IPS-15b (cell line): ENCODE measurements around the gene CCDC83.

Source experiments
- H3K27me3 ChIP-seq: one replicate; pipeline ENCODE4 v1.6.1; 2013; ENCODE audit warnings: low read length; ENCODE audit not compliant: control insufficient read depth, insufficient read depth
- H3K36me3 ChIP-seq: one replicate; pipeline ENCODE4 v1.6.1; 2013; ENCODE audit warnings: low read length; ENCODE audit not compliant: control insufficient read depth, insufficient read depth
- H3K4me1 ChIP-seq: one replicate; pipeline ENCODE4 v1.6.1; 2013; ENCODE audit warnings: mild to moderate bottlenecking, low read length; ENCODE audit not compliant: control insufficient read depth, insufficient read depth
- H3K4me3 ChIP-seq: one replicate; pipeline ENCODE4 v1.5.1; 2013; ENCODE audit warnings: low read depth, low read length
- H3K9ac ChIP-seq: one replicate; pipeline ENCODE4 v1.6.1; 2013; ENCODE audit warnings: low read depth, mild to moderate bottlenecking, low read length
- H3K9me3 ChIP-seq: one replicate; pipeline ENCODE4 v1.6.1; 2013; ENCODE audit warnings: mild to moderate bottlenecking, low read length; ENCODE audit not compliant: control insufficient read depth, insufficient read depth

The CCDC83 gene

DNA sequence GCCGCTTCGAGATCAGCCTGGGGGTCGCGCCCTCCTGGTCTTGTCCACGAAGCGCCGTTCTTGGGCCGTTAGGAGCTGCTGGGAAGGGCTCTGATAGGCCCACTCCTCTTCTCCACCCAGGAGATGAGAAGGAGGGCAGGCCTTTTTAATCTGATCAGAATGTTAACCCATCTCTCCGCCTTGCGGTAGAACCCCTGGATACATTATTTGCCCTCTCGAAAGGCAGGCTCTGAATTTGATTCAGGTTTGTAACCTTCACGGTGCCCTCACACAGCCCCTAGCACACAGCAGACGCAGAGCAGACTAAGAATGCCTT is at the start of gene CCDC83:
Gene CCDC83, plus strand, starts transcription at position 43 of the 316 bp plus-strand sequence. CDS start 9,741 bp downstream, outside the sequence.
- H3K4me1 ChIP-seq = peaks cover 3% of the 10 kb centered on the region
- H3K36me3 ChIP-seq = no peaks in the 10 kb centered on the region
- H3K27me3 ChIP-seq = peaks cover 4% of the 10 kb centered on the region
- H3K4me3 ChIP-seq = peak within 1 kb of the TSS; percentile 87
- H3K9ac ChIP-seq = peak within 1 kb of the TSS; percentile 88
- peaks cover 5% of the 10 kb centered on the region for H3K9me3 ChIP-seq

DNA sequence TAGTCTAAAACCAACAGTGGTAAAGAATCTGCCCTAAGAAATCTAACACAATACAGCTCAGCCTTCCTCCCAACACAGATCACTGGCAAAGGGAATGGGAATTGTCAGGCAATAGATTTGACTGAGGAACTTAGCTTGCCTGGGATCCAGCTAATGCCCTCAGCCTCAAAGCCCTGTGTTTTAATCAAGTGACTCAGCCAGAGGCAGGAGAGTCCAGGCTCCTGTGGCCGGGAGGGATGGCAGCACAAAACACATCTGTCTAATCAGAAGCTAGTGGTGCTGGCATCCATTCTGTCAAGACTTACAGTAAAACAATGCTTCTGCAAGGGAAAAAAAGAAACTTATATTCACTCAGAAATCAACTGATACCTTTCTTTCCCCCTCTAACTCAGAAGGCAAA is 49.8 kb upstream of the CCDC83 start:
- H3K4me3 ChIP-seq = no peak overlapping the region
- no peaks in the 10 kb centered on the region for H3K36me3 ChIP-seq
- H3K4me1 ChIP-seq = peaks cover 4% of the 10 kb centered on the region
- no peaks in the 10 kb centered on the region for H3K9me3 ChIP-seq
- no peak overlapping the region for H3K9ac ChIP-seq
- peaks cover 16% of the 10 kb centered on the region for H3K27me3 ChIP-seq

DNA sequence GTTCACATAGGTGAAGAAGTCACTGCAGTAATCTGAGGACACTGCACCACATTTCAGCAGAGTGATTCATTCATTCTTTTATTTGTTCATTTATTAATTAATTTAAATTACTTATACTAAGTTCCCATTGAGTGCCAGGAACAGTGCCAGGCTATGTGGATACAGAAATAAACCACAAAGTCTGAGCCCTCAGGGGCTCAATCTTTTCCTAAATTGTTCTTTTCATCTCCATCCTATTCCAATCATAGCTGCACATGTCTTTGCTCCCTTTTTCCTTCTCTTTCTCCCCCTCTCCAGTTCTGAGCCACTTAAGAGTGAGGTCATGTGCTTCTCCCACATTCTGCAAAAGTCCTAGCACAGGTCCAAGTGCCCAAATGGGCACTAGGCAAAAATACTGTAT is 49.2 kb upstream of the CCDC83 start:
- H3K27me3 ChIP-seq = peaks cover 20% of the 10 kb centered on the region
- no peak overlapping the region for H3K4me3 ChIP-seq
- H3K9ac ChIP-seq = no peak overlapping the region
- H3K4me1 ChIP-seq = peaks cover 4% of the 10 kb centered on the region
- no peaks in the 10 kb centered on the region for H3K9me3 ChIP-seq
- H3K36me3 ChIP-seq = no peaks in the 10 kb centered on the region

DNA sequence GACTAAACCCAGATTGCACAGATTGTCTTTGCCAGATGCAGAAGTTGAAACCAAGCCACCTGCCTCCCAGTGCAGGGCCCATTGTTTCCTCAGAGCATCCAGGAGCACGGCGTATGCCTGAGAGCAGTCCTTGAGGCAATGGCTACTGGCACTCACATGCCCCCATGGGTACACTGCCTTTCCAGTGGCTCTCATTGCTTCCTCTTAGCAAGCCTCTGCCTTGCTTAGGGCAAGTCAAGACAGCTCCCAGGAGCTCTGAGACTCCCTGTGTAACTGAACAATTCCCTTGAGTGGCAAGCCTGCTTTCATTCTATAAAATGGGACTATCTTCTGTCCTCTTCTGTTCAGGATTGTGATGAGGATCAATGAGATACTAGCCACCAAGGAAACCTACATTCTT is 48.3 kb upstream of the CCDC83 start:
- Histone ChIP-seq H3K4me1 (peaks cover 4% of the 10 kb centered on the region), H3K36me3 (no peaks in the 10 kb centered on the region), H3K9me3 (no peaks in the 10 kb centered on the region), H3K9ac (no peak overlapping the region), H3K27me3 (peaks cover 22% of the 10 kb centered on the region), H3K4me3 (no peak overlapping the region)

DNA sequence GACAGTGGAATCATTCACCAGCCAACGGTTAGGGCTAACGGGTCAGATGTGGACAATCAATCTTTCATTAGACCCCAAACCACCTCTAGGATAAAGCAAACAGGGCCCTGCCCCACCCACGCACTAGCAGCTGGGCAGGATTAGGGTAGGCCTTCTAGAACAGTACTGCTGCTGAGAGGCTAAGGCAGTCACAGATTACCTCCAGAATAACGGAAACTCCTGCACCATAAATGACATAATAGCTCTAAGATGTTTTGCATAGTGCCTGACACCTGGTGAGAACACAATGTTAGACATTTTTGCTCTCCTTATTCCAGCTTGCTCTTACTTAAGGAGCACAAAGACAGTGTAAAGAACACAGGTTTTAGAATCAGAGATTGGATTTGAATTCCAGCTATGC is 46.0 kb upstream of the CCDC83 start:
- Histone ChIP-seq H3K9me3 (no peaks in the 10 kb centered on the region), H3K9ac (no peak overlapping the region), H3K27me3 (peaks cover 43% of the 10 kb centered on the region), H3K4me3 (no peak overlapping the region), H3K36me3 (no peaks in the 10 kb centered on the region), H3K4me1 (peaks cover 4% of the 10 kb centered on the region)

DNA sequence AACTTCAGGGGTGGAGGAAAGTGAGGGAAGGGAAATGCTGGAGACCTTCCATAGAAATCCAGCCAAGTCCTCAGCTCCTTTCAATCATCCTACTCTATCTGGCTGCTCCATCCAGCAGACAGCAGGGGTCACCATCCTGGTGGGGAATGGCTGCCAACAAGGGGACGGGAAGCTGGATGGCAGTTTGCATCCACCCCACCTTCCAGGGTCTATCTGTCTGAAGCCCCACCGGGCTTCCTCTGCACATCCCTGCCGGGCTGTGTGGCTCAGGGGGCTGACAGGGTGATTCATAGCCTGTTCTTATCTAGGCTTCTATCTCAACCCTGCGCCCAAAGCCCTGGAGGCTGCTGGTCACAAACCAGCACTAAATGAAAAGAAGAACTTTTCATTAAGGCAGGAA is 45.3 kb upstream of the CCDC83 start:
- H3K27me3 ChIP-seq = peaks cover 43% of the 10 kb centered on the region
- H3K9me3 ChIP-seq = no peaks in the 10 kb centered on the region
- H3K4me3 ChIP-seq = peak overlapping the region; percentile 95
- H3K9ac ChIP-seq = no peak overlapping the region
- H3K36me3 ChIP-seq = no peaks in the 10 kb centered on the region
- H3K4me1 ChIP-seq = peaks cover 4% of the 10 kb centered on the region

DNA sequence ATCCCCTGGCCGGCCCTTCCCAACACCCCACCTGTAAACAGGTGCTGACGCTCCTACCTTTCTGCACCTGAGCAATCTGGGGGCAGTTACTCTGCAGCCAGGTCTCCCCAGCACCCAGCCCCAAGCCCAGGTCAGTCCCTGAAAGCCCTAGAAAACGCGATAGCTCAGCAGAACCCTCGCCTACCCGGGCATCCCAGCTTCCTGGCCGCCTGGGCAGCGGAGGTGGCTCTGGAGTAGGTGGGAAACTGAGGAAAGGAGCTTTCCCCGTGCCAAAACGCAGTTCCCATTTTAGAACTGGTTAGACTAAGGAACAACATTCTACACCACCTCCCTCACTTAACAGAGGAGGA is 44.7 kb upstream of the CCDC83 start:
- H3K36me3 ChIP-seq = no peaks in the 10 kb centered on the region
- no peaks in the 10 kb centered on the region for H3K9me3 ChIP-seq
- peaks cover 43% of the 10 kb centered on the region for H3K27me3 ChIP-seq
- H3K4me3 ChIP-seq = peak overlapping the region; percentile 95
- peaks cover 4% of the 10 kb centered on the region for H3K4me1 ChIP-seq
- H3K9ac ChIP-seq = no peak overlapping the region

DNA sequence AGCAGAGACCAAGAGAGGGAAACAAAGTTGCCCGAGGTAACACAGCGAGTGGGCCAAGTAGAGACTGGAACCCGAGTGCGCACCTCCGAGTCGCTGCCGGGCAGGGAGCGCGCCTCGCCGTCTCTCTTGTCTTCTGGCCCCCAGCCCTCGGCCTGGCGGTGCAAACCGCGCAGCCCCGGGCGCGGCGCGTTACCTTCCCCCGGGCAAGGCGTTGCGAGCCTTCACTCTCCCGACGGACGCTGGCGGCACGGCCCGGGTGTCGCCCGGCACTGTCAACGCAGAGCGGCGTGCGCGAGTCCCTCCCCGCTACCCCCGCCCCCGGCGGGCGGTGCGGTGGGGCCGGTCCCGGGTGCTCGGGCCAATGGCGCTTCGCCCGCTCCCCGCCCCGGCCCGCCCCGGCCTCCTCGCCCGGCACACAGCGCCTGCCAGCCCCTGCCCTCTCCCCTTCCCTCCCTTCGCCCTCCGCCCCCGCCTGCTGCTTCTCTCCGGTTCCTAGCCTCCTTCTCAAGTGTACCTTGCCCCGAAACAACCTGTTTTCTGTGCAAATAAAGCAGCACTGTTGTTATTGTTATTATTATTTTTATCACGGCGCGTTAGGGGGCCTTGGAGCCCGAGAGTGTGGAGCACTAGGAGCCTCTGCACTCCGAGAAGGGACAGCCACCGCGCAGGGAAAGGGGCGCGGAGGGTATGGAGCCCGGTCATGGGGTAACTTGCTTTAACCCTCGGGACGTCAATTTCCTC is 44.1 kb upstream of the CCDC83 start, which contains the start of gene SYTL2:
Gene SYTL2, minus strand, starts transcription at position 271 of the 741 bp plus-strand sequence. CDS start 53,416 bp downstream, outside the sequence.
- peak within 1 kb of the TSS; percentile 95 for H3K4me3 ChIP-seq
- H3K9ac ChIP-seq = no peak within 1 kb of the TSS
- H3K27me3 ChIP-seq = peaks cover 43% of the 10 kb centered on the region
- H3K36me3 ChIP-seq = no peaks in the 10 kb centered on the region
- H3K4me1 ChIP-seq = peaks cover 4% of the 10 kb centered on the region
- H3K9me3 ChIP-seq = no peaks in the 10 kb centered on the region

DNA sequence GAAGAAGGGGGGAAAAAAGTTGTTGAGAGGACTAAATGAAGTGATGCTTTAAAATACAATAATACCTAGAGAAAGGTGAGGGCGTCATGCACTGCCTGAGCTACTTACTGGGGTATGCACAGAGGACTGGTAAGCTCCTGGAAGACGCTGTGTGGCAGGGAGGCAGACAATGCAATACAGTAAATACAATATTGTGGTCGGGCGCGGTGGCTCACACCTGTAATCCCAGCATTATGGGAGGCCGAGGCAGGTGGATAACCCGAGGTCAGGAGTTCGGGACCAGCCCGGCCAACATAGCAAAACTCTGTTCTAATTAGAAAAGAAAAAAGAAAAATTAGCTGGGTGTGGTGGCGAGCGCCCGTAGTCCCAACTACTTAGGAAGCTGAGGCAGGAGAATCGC is 43.6 kb upstream of the CCDC83 start:
- Histone ChIP-seq H3K4me3 (peak overlapping the region; percentile 49), H3K9me3 (no peaks in the 10 kb centered on the region), H3K9ac (no peak overlapping the region)

DNA sequence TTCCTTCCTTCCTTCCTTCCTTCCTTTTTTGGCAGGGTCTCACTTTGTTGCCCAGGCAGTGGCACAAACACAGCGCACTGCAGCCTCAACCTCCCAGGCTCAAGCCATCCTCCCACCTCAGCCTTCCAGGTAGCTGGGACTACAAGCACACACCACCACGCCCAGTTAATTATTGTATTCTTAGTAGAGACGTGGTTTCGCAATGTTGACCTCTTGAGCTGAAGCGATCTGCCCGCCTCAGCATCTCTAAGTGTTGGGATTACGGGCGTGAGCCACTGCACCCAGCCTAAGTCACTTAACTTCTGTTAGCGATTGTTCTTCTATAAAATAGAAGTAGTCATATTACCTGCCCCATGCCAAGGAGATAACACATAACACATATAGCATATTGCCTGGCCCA is 41.5 kb upstream of the CCDC83 start:
- Histone ChIP-seq H3K36me3 (no peaks in the 10 kb centered on the region), H3K4me3 (no peak overlapping the region), H3K27me3 (peaks cover 43% of the 10 kb centered on the region), H3K9me3 (no peaks in the 10 kb centered on the region), H3K4me1 (peaks cover 4% of the 10 kb centered on the region), H3K9ac (no peak overlapping the region)

More for the DNA sequence above, 43.6 kb upstream of the CCDC83 start:
- H3K36me3 ChIP-seq = no peaks in the 10 kb centered on the region
- H3K27me3 ChIP-seq = peaks cover 43% of the 10 kb centered on the region
- peaks cover 4% of the 10 kb centered on the region for H3K4me1 ChIP-seq

DNA sequence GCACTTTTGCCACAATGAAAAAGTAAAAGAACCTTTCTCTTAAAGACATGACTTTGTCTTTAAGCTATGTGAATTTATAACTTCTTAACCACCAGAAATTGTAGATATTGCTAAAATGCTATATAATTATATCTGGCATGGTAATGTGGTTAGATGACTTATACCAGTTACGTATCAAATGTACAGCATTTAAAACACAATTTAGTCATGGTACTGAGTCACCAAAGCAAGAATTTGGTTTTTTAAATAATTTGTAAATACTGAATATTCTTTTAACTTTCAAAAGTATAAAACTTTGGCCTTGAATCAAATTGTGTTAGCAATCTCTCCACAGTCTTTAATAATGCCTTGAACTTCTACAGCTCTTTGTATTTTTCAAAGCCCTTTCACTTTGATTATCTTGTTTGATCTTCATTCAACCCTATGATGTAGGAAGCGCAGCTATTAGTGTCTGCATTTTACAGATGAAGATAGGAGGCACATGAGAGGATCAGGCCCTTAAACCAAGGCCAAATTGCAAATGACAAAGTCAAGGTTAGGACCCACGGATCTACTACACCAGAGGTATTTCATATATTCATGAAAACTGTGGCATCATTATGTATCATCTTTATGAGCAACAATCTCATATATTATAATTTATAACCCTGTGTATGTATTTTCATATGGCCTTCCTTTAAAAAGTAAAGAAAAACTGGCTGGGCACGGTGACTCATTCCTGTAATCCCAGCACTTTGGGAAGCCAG is 39.8 kb upstream of the CCDC83 start:
- Histone ChIP-seq H3K4me1 (no peaks in the 10 kb centered on the region), H3K36me3 (no peaks in the 10 kb centered on the region), H3K9me3 (no peaks in the 10 kb centered on the region), H3K4me3 (no peak overlapping the region), H3K9ac (no peak overlapping the region), H3K27me3 (peaks cover 27% of the 10 kb centered on the region)

DNA sequence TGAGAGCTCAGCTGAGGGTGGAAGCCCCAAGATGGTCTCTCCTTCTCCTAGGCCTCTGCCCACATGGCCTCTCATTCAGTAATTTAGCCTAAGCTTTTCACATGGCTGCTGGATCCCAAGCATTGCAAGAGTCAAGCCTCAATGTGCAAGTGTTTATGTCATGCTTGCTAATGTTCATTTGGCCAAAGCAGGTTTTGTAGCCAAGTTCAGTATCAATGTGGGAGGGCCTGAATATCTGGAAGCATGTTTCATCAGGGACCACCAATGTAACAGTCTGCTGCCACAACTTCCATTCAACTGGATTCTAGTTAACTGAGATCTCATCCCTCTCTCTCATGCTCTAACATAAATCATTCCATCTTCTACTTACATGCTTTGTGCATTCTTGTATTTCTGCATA is 35.7 kb upstream of the CCDC83 start:
- H3K4me1 ChIP-seq = no peaks in the 10 kb centered on the region
- no peaks in the 10 kb centered on the region for H3K27me3 ChIP-seq
- H3K4me3 ChIP-seq = no peak overlapping the region
- no peaks in the 10 kb centered on the region for H3K36me3 ChIP-seq
- H3K9me3 ChIP-seq = no peaks in the 10 kb centered on the region
- H3K9ac ChIP-seq = no peak overlapping the region
